A549 (cell line): ENCODE results near the gene RMND5A.
"Not testable (repeated sequence)": the region's sequence is repeated elsewhere in the genome, so short reads cannot be mapped to it uniquely, and the experiment has no call there.

Experiments used
- CTCF ChIP-seq: fragments of >200 bp; sonication (Bioruptor Twin); formaldehyde crosslinking; IDR thresholded peaks from 3 replicates; pipeline ENCODE4 v1.5.1; 2016
- EP300 ChIP-seq, 2 experiments: fragments of >200 bp; sonication (Bioruptor Twin); formaldehyde crosslinking; IDR thresholded peaks; 2 replicates in 1 of 2; 3 replicates in 1 of 2; pipeline ENCODE4 v1.6.1; 2016 to 2017
- JUNB ChIP-seq: fragments of >200 bp; sonication (Bioruptor Twin); formaldehyde crosslinking; IDR thresholded peaks from 2 replicates; pipeline ENCODE4 v1.6.1; 2016
- KDM5A ChIP-seq: fragments of 200-600 bp; sonication (generic); IDR thresholded peaks from 2 replicates; pipeline ENCODE4 v1.6.1; 2016; ENCODE audit warnings: antibody characterized with exemption, mild to moderate bottlenecking
- MYC ChIP-seq: IDR thresholded peaks from 2 replicates; pipeline ENCODE4 v1.6.1; 2012; ENCODE audit warnings: mild to moderate bottlenecking, inconsistent platforms, low read length, improper control_type of control experiment, borderline replicate concordance
- POLR2A ChIP-seq: IDR thresholded peaks from 2 replicates; pipeline ENCODE4 v1.6.1; 2012; ENCODE audit warnings: mild to moderate bottlenecking, low read length
- RAD21 ChIP-seq, 2 experiments: fragments of >200 bp in 1 of 2; sonication (Bioruptor Twin) in 1 of 2; formaldehyde crosslinking in 1 of 2; IDR thresholded peaks in 1 of 2; conservative IDR thresholded peaks in 1 of 2; 2 replicates in 1 of 2; 3 replicates in 1 of 2; pipeline ENCODE4 v1.6.1; 2012 to 2018; ENCODE audit warnings: inconsistent platforms in 1 of 2
- RFX5 ChIP-seq: fragments of 450-650 bp; IDR thresholded peaks from 2 replicates; pipeline ENCODE4 v1.7.1; 2014; ENCODE audit warnings: antibody characterized with exemption, mild to moderate bottlenecking, moderate library complexity
- RNF2 ChIP-seq: fragments of 200-600 bp; sonication (generic); IDR thresholded peaks from 2 replicates; pipeline ENCODE4 v1.6.1; 2016; ENCODE audit warnings: low read depth, mild to moderate bottlenecking, antibody characterized with exemption, moderate library complexity, borderline replicate concordance
- USF2 ChIP-seq: fragments of 450-650 bp; IDR thresholded peaks from 2 replicates; pipeline ENCODE4 v1.6.1; 2014; ENCODE audit warnings: antibody characterized with exemption
- TF ChIP-seq, protein P1 (sequence below): fragments of 150-350 bp; IDR thresholded peaks from 2 replicates; pipeline ENCODE4 v1.6.1; 2014; ENCODE audit warnings: low read depth, mild to moderate bottlenecking, low read length

GRCh38 chr2:86714579-86715173 lies 5.4 kb upstream of the RMND5A start:
- TF ChIP-seq CTCF; POLR2A; RAD21 (conservative IDR thresholded peaks at IDR 0.05 in 1 of 2, IDR thresholded peaks at IDR 0.05 in 1 of 2); JUNB; USF2; RFX5; KDM5A; RNF2; MYC; EP300 (IDR thresholded peaks at IDR 0.05): not testable (repeated sequence)
- TF ChIP-seq, protein P1, sequence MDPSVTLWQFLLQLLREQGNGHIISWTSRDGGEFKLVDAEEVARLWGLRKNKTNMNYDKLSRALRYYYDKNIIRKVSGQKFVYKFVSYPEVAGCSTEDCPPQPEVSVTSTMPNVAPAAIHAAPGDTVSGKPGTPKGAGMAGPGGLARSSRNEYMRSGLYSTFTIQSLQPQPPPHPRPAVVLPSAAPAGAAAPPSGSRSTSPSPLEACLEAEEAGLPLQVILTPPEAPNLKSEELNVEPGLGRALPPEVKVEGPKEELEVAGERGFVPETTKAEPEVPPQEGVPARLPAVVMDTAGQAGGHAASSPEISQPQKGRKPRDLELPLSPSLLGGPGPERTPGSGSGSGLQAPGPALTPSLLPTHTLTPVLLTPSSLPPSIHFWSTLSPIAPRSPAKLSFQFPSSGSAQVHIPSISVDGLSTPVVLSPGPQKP, result not testable (repeated sequence)
